Osteoblast (primary cell): ENCODE data around the gene COL24A1. TPM values are rescaled to one million over a fixed set of nuclear protein-coding genes. Genes with fewer than 3 reads are reported as not detected.

Experiments
- DNase-seq: peaks from one replicate; pipeline ENCODE4 v3.0.0; 2011; ENCODE audit warnings: low spot score, mixed read lengths; ENCODE audit not compliant: insufficient read length; ENCODE audit errors: missing footprints
- H2AFZ ChIP-seq: 2 replicates; pipeline ENCODE4 v1.6.0; 2011; ENCODE audit warnings: mild to moderate bottlenecking, low read length
- H3K27ac ChIP-seq: 2 replicates; pipeline ENCODE4 v1.5.1; 2011; ENCODE audit warnings: mild to moderate bottlenecking, low read depth, low read length, moderate library complexity
- H3K27me3 ChIP-seq: 2 replicates; pipeline ENCODE4 v1.6.0; 2012; ENCODE audit warnings: mild to moderate bottlenecking, control low read depth, inconsistent platforms, low read length, moderate library complexity; ENCODE audit not compliant: insufficient read depth
- H3K36me3 ChIP-seq: 2 replicates; pipeline ENCODE4 v1.5.1; 2011; ENCODE audit warnings: mild to moderate bottlenecking, low read length, control low read depth, moderate library complexity; ENCODE audit not compliant: insufficient read depth
- H3K4me1 ChIP-seq: 2 replicates; pipeline ENCODE4 v1.5.1; 2011; ENCODE audit warnings: mild to moderate bottlenecking, low read length, control low read depth, moderate library complexity; ENCODE audit not compliant: insufficient read depth
- H3K4me2 ChIP-seq: 2 replicates; pipeline ENCODE4 v1.6.0; 2011; ENCODE audit warnings: mild to moderate bottlenecking, low read length; ENCODE audit not compliant: insufficient read depth
- H3K4me3 ChIP-seq: fragments of 200-600 bp; sonication (generic); 3 replicates; pipeline ENCODE4 v1.5.1; 2012; ENCODE audit warnings: mild to moderate bottlenecking, low read length, inconsistent platforms; ENCODE audit not compliant: insufficient read depth
- H3K79me2 ChIP-seq: 2 replicates; pipeline ENCODE4 v1.6.0; 2012; ENCODE audit warnings: mild to moderate bottlenecking, low read length, control low read depth, inconsistent platforms; ENCODE audit not compliant: insufficient read depth
- H3K9me3 ChIP-seq: 2 replicates; pipeline ENCODE4 v1.5.1; 2011; ENCODE audit warnings: low read depth, low read length, control low read depth
- H4K20me1 ChIP-seq: 2 replicates; pipeline ENCODE4 v1.6.0; 2012; ENCODE audit warnings: mild to moderate bottlenecking, low read length, control low read depth; ENCODE audit not compliant: insufficient read depth
- total RNA-seq: library from RNA; depleted of rRNA; stranded (reverse); fragments of >200 nt; gene quantifications from 2 replicates; pipeline ENCODE4 v1.2.3, GENCODE V29; 2012
- TF ChIP-seq, protein P1 (sequence below): IDR thresholded peaks from 2 replicates; pipeline ENCODE4 v1.5.1; 2011; ENCODE audit warnings: mild to moderate bottlenecking, low read depth, low read length, moderate library complexity; ENCODE audit errors: extremely low read depth

Gene COL24A1
- total RNA-seq, 1 donor = 1.1 TPM

DNA sequence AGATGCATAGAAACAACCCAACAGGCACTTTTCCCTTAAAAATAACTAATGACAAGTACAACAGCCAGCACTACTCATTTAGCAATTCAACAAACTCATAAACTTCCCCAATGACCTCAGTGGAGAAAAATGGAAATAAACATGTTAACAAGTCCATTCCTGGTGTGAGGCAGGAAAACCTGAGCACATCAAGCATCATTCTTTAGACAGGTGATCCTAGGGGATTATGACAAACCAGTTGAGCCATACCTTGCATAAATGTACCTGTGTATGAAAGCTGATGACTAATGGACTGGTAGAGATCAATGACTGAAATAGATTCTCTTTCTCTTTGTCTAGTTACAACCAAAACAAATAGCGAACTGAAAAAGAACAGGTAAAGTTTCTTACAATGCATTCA, 7.0 kb downstream of the COL24A1 start:
- TF ChIP-seq, protein P1, sequence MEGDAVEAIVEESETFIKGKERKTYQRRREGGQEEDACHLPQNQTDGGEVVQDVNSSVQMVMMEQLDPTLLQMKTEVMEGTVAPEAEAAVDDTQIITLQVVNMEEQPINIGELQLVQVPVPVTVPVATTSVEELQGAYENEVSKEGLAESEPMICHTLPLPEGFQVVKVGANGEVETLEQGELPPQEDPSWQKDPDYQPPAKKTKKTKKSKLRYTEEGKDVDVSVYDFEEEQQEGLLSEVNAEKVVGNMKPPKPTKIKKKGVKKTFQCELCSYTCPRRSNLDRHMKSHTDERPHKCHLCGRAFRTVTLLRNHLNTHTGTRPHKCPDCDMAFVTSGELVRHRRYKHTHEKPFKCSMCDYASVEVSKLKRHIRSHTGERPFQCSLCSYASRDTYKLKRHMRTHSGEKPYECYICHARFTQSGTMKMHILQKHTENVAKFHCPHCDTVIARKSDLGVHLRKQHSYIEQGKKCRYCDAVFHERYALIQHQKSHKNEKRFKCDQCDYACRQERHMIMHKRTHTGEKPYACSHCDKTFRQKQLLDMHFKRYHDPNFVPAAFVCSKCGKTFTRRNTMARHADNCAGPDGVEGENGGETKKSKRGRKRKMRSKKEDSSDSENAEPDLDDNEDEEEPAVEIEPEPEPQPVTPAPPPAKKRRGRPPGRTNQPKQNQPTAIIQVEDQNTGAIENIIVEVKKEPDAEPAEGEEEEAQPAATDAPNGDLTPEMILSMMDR = no peak
- Histone ChIP-seq H3K79me2 (no peaks in the 10 kb centered on the region), H3K27me3 (no peaks in the 10 kb centered on the region), H3K4me3 (no peak overlapping the region), H3K4me1 (peaks cover 20% of the 10 kb centered on the region), H4K20me1 (no peaks in the 10 kb centered on the region), H3K9me3 (no peaks in the 10 kb centered on the region), H3K36me3 (no peaks in the 10 kb centered on the region), H3K4me2 (no peak overlapping the region), H2AFZ (no peak overlapping the region), H3K27ac (no peak overlapping the region)
- peak; percentile 71 for DNase-seq

DNA sequence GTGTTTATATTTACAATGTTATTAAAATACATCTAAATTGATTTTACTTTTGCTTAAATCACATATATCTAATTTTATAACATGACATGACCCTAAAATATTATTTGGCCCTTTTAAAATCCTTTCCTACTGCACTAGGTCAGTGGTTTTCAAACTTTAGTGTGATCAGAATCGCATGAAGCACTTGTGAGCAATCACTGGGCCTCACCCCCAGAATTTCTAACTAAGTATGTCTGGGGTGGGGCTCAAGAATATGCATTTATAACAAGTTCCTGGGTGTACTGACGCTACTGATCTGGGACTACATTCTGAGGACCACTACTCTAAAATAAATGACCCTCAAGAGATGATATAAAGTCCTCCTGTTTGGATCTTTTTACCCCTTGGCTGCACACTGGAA, 8.8 kb downstream of the COL24A1 start:
- Histone ChIP-seq H3K4me3 (no peak overlapping the region), H3K9me3 (no peaks in the 10 kb centered on the region), H2AFZ (no peak overlapping the region), H3K4me1 (peaks cover 14% of the 10 kb centered on the region), H3K4me2 (no peak overlapping the region), H3K27me3 (no peaks in the 10 kb centered on the region), H3K27ac (no peak overlapping the region), H3K79me2 (no peaks in the 10 kb centered on the region), H3K36me3 (no peaks in the 10 kb centered on the region), H4K20me1 (no peaks in the 10 kb centered on the region)
- no peak for DNase-seq
- TF ChIP-seq, protein P1 = no peak

DNA sequence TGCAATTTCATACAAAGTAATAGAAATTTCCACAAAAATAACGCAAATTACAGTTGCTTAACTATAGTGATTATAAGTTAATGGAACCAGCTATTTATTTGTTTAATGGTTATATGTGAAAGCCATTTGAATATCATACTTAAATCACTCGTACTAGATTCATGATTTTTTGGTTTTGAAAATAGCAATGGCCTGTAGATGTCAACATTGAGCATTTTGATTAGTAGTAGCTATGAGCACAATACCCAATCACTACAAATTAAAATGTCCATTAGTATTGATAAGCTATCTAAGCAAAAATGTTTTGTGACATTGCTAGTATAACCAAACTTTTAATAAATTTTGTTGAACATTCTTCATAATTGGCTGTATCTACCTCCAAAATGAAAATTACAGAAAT, 10.0 kb downstream of the COL24A1 start:
- no peak overlapping the region for H3K4me3 ChIP-seq
- H3K27me3 ChIP-seq = no peaks in the 10 kb centered on the region
- H3K4me1 ChIP-seq = peaks cover 7% of the 10 kb centered on the region
- no peaks in the 10 kb centered on the region for H3K79me2 ChIP-seq
- H3K27ac ChIP-seq = no peak overlapping the region
- no peak overlapping the region for H3K4me2 ChIP-seq
- H3K9me3 ChIP-seq = no peaks in the 10 kb centered on the region
- TF ChIP-seq, protein P1 = peak; percentile 15
- no peaks in the 10 kb centered on the region for H3K36me3 ChIP-seq
- DNase-seq = no peak
- H4K20me1 ChIP-seq = no peaks in the 10 kb centered on the region
- no peak overlapping the region for H2AFZ ChIP-seq

DNA sequence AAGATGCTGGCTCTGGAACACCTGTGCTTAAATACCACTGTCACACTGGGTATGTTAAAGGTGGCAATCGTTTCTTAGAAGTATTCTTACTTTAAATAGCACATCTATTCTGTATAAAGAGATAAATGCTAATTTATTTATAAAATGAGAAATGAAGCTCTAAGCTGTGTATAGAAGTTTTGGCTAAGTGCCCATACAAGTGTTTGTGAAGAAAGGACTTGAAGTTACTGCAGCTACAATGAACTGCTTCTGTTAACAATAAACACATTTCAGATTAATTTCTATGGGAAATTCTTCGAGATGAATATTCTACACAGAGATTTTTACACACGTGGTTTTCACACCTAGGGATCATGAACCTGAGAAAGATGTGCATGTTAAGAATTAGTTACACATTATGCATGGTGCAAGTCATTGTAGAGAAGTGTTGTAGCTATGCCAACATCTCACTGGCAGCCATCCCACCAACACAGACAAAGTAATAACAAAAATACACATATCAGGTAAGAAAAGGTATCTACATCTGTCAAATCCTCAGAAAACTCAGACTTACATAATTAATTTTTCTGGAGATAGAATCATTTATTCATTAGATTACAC, 16.2 kb downstream of the COL24A1 start:
- Histone ChIP-seq H3K27me3 (no peaks in the 10 kb centered on the region), H3K4me1 (peaks cover 10% of the 10 kb centered on the region), H3K9me3 (no peaks in the 10 kb centered on the region), H3K4me3 (no peak overlapping the region), H4K20me1 (no peaks in the 10 kb centered on the region), H2AFZ (no peak overlapping the region), H3K4me2 (no peak overlapping the region), H3K36me3 (no peaks in the 10 kb centered on the region), H3K27ac (no peak overlapping the region), H3K79me2 (no peaks in the 10 kb centered on the region)
- no peak for DNase-seq
- TF ChIP-seq, protein P1 = no peak
